HCT116 (cell line): ENCODE data around the gene MVB12A. TPM values are rescaled to one million over a fixed set of nuclear protein-coding genes. Genes with fewer than 3 reads are reported as not detected.

Source experiments
- ATAC-seq: fragments of 200-7000 bp; cut with Tn5 transposase; 2 replicates; pipeline ENCODE4 v1.9.1; 2020; ENCODE audit warnings: mild to moderate bottlenecking, moderate library complexity
- BruUV-seq: library from RNA; stranded (reverse); fragments of 400-500 nt; replicated peaks from 2 replicates; lab custom pipeline; 2021; lab: Mats Ljungman, UMichigan
- CTCF ChIA-PET: fragments of 300-600 bp; sonication (Branson Sonifier 250); formaldehyde crosslinking; loops from one replicate; lab custom pipeline; 2021; ENCODE audit warnings: antibody characterized with exemption; lab: Charles Lee
- POLR2A ChIA-PET: fragments of 300-600, 350-600 bp; sonication (Branson Sonifier 250); formaldehyde crosslinking; loops from one replicate; lab custom pipeline; 2021; ENCODE audit warnings: antibody characterized with exemption; lab: Charles Lee
- RAD21 ChIA-PET, 2 experiments: fragments of 300-600 bp; sonication (Branson Sonifier 250); formaldehyde crosslinking; loops; one replicate each; lab custom pipeline; 2023; ENCODE audit warnings: low total read pairs in 2 of 2; ENCODE audit not compliant: uncharacterized antibody in 2 of 2, unreplicated experiment in 2 of 2, low non-redundant PET in 1 of 2; lab: Charles Lee
- DNase-seq: peaks from one replicate; pipeline ENCODE4 v3.0.0-alpha.2; 2010; ENCODE audit warnings: low read depth, low spot score
- H2AFZ ChIP-seq: fragments of 200-600 bp; shearing (Covaris generic), sonication (generic); 2 replicates; pipeline ENCODE4 v1.6.1; 2017; ENCODE audit warnings: low read depth, mixed run types, mixed read lengths, antibody characterized with exemption, low read length; ENCODE audit not compliant: poor library complexity, severe bottlenecking
- H3K27ac ChIP-seq: 2 replicates; pipeline ENCODE4 v1.5.1; 2012; ENCODE audit warnings: low read depth, low read length
- H3K27me3 ChIP-seq: fragments of 200-600 bp; sonication (generic); 2 replicates; pipeline ENCODE4 v1.6.1; 2016; ENCODE audit warnings: mixed run types, low read length, mixed read lengths; ENCODE audit not compliant: insufficient read depth
- H3K36me3 ChIP-seq, 2 experiments: fragments of 200-500 bp in 1 of 2; fragments of 200-600 bp in 1 of 2; sonication (Bioruptor generic) in 1 of 2; sonication (generic) in 1 of 2; 2 replicates each; pipeline versions ENCODE4 v1.5.1 to v1.6.1; 2014 to 2016; ENCODE audit warnings: low read length in 2 of 2, inconsistent platforms in 1 of 2, mixed read lengths in 1 of 2, mixed run types in 1 of 2; ENCODE audit not compliant: insufficient read depth in 2 of 2, control insufficient read depth in 1 of 2
- H3K4me1 ChIP-seq, 2 experiments: fragments of 200-600 bp in 1 of 2; sonication (generic) in 1 of 2; 2 replicates each; pipeline versions ENCODE4 v1.5.1 to v1.6.1; 2012 to 2017; ENCODE audit warnings: low read length in 2 of 2, inconsistent platforms in 1 of 2, mild to moderate bottlenecking in 1 of 2, mixed read lengths in 1 of 2, mixed run types in 1 of 2, moderate library complexity in 1 of 2; ENCODE audit not compliant: insufficient read depth in 2 of 2, control insufficient read depth in 1 of 2
- H3K4me2 ChIP-seq: fragments of 200-600 bp; sonication (generic); 2 replicates; pipeline ENCODE4 v1.6.1; 2017; ENCODE audit warnings: mixed run types, low read length, mixed read lengths
- H3K4me3 ChIP-seq, 2 experiments: fragments of 200-600 bp in 1 of 2; sonication (generic) in 1 of 2; replicated peaks in 1 of 2; 2 replicates each; pipeline ENCODE4 v1.5.1; 2011 to 2016; ENCODE audit warnings: low read length in 2 of 2, control low read depth in 1 of 2, low read depth in 1 of 2, mild to moderate bottlenecking in 1 of 2, mixed read lengths in 1 of 2, mixed run types in 1 of 2
- H3K79me2 ChIP-seq: fragments of 200-600 bp; sonication (generic); 2 replicates; pipeline ENCODE4 v1.6.1; 2017; ENCODE audit warnings: mild to moderate bottlenecking, mixed run types, low read length, moderate library complexity, mixed read lengths; ENCODE audit not compliant: insufficient read depth
- H3K9ac ChIP-seq: fragments of 200-600 bp; sonication (generic); 2 replicates; pipeline ENCODE4 v1.6.1; 2016; ENCODE audit warnings: low read length, mixed read lengths
- H3K9me2 ChIP-seq: fragments of 200-600 bp; sonication (generic), shearing (Covaris generic); 2 replicates; pipeline ENCODE4 v1.6.1; 2017; ENCODE audit warnings: mixed run types, mild to moderate bottlenecking, moderate library complexity; ENCODE audit not compliant: insufficient read depth
- H3K9me3 ChIP-seq, 2 experiments: fragments of 200-500 bp in 1 of 2; fragments of 200-600 bp in 1 of 2; sonication (Bioruptor generic) in 1 of 2; sonication (generic) in 1 of 2; 2 replicates each; pipeline ENCODE4 v1.6.1; 2014 to 2017; ENCODE audit warnings: low read length in 2 of 2, mixed read lengths in 2 of 2, inconsistent platforms in 1 of 2, low read depth in 1 of 2, mild to moderate bottlenecking in 1 of 2, mixed run types in 1 of 2, moderate library complexity in 1 of 2; ENCODE audit not compliant: control insufficient read depth in 1 of 2, insufficient read depth in 1 of 2
- H4K20me1 ChIP-seq: fragments of 200-600 bp; sonication (generic), shearing (Covaris generic); 2 replicates; pipeline ENCODE4 v1.6.1; 2017; ENCODE audit warnings: mixed run types, mild to moderate bottlenecking, moderate library complexity; ENCODE audit not compliant: insufficient read depth
- ATF3 ChIP-seq: IDR thresholded peaks from 2 replicates; pipeline ENCODE4 v1.6.1; 2012
- CEBPB ChIP-seq: IDR thresholded peaks from 2 replicates; pipeline ENCODE4 v1.6.1; 2012; ENCODE audit warnings: low read depth
- EGR1 ChIP-seq: IDR thresholded peaks from 2 replicates; pipeline ENCODE4 v1.6.1; 2012; ENCODE audit warnings: low read depth
- ELF1 ChIP-seq: IDR thresholded peaks from 2 replicates; pipeline ENCODE4 v1.6.1; 2012; ENCODE audit warnings: low read depth, borderline replicate concordance
- EZH2 ChIP-seq: fragments of 200-600 bp; sonication (generic); IDR thresholded peaks from 2 replicates; pipeline ENCODE4 v1.6.1; 2017; ENCODE audit warnings: antibody characterized with exemption, mixed run types
- JUND ChIP-seq: IDR thresholded peaks from 2 replicates; pipeline ENCODE4 v1.6.1; 2012
- RAD21 ChIP-seq: IDR thresholded peaks from 2 replicates; pipeline ENCODE4 v1.6.1; 2012; ENCODE audit warnings: low read depth, mild to moderate bottlenecking
- SIN3A ChIP-seq: IDR thresholded peaks from 2 replicates; pipeline ENCODE4 v1.6.1; 2012; ENCODE audit warnings: low read depth
- SP1 ChIP-seq: IDR thresholded peaks from 2 replicates; pipeline ENCODE4 v1.6.1; 2012; ENCODE audit warnings: low read depth
- SRF ChIP-seq: IDR thresholded peaks from 2 replicates; pipeline ENCODE4 v1.6.1; 2012; ENCODE audit warnings: low read depth
- TCF7L2 ChIP-seq: IDR thresholded peaks from 2 replicates; pipeline ENCODE4 v1.7.0; 2011; ENCODE audit warnings: borderline replicate concordance, inconsistent platforms; ENCODE audit not compliant: insufficient read depth, insufficient read length; ENCODE audit errors: extremely low read depth
- intact Hi-C: fragments of 100-400 bp; cut with micrococcal nuclease; formaldehyde crosslinking; loops from 2 replicates; pipeline ENCODE4 v1.10.0; 2022
- total RNA-seq: library from RNA; stranded (reverse); gene quantifications from one replicate; pipeline ENCODE4 v1.2.1, GENCODE V29; 2021; ENCODE audit not compliant: unreplicated experiment

The MVB12A gene
- total RNA-seq, 1 experiment from 2014 or later: 91.7 TPM

DNA sequence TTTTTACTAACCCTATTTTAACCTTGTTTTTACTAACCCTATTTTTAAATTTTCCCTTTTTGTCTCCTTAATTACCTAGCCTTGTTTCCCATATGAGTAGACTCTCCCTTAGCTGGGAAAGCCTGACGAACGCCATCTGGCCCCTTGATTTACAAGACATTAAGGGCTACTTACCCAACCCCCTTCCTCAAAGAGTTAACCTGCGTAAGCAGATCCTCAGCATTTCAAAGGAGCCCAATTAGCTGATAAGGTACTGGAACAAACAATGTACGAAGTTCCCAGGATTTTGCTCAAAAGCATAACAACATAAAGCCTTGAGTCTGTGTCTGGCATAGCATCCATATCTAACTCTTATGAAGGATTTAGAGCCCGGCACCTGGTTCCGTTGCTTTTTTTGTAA lies 4.7 kb upstream of the MVB12A start:
- Histone ChIP-seq H3K79me2 (peaks cover 1% of the 10 kb centered on the region; the same call in 1 of the 2 replicates), H3K9ac (no peak overlapping the region), H3K9me3 (no peaks in the 10 kb centered on the region), H2AFZ (no peak overlapping the region), H3K27me3 (no peaks in the 10 kb centered on the region), H3K4me3 (no peak overlapping the region), H4K20me1 (no peaks in the 10 kb centered on the region), H3K9me2 (no peaks in the 10 kb centered on the region), H3K27ac (no peak overlapping the region), H3K4me1 (peaks cover 5 to 15% of the 10 kb centered on the region in 2 experiments; a peak in 3 of 4 replicates), H3K4me2 (no peak overlapping the region), H3K36me3 (no peaks in the 10 kb centered on the region)
- POLR2A ChIA-PET: no interaction called here
- intact Hi-C loops: no loop called here
- DNase-seq (no peak), ATAC-seq (no peak)
- CTCF ChIA-PET: no interaction called here
- no TSS peak for BruUV-seq
- TF ChIP-seq ATF3: no peak
- RAD21 ChIA-PET: no interaction called here

- CTCF ChIA-PET: interaction anchor here (0.6 kb wide), 1 partner anchor 27 kb away, joined by 3 read pairs; no protein-coding TSS in a partner anchor
Measured at GRCh38 chr19:17418710-17419109, 1.1 kb upstream of the MVB12A start.

More at GRCh38 chr19:17418710-17419109, 1.1 kb upstream of the MVB12A start:
- H3K4me3 ChIP-seq: peak overlapping the region; percentile 53 to 93
- H3K9ac ChIP-seq: peak overlapping the region; percentile 78
- H3K79me2 ChIP-seq: peaks cover 10% of the 10 kb centered on the region; the same call in 1 of the 2 replicates
- no peak for DNase-seq
- intact Hi-C loops: no loop called here
- no peak for ATAC-seq
- H4K20me1 ChIP-seq: no peaks in the 10 kb centered on the region
- peak overlapping the region; percentile 87 for H3K27ac ChIP-seq
- peaks cover 5 to 23% of the 10 kb centered on the region in 2 experiments; a peak in 3 of 4 replicates for H3K4me1 ChIP-seq
- no peaks in the 10 kb centered on the region for H3K27me3 ChIP-seq
- H3K9me3 ChIP-seq: no peaks in the 10 kb centered on the region
- ChIA-PET POLR2A (interaction anchor here (1.3 to 2.8 kb wide), 2 partner anchors 9 to 13 kb away, joined by 4 to 21 read pairs; partner anchors contain the start of gene BST2), RAD21 (no interaction called here)
- TF ChIP-seq TCF7L2 (no peak), SRF (no peak), EZH2 (no peak), CEBPB (no peak), EGR1 (no peak), SIN3A (no peak), JUND (no peak), ELF1 (no peak), RAD21 (no peak), SP1 (no peak), ATF3 (no peak)
- H3K4me2 ChIP-seq: peak overlapping the region; percentile 91
- H3K36me3 ChIP-seq: no peaks in the 10 kb centered on the region
- H2AFZ ChIP-seq: no peak overlapping the region
- no peaks in the 10 kb centered on the region for H3K9me2 ChIP-seq
- no TSS peak for BruUV-seq
